H1 (cell line): ENCODE measurements around the gene PPP4R1. TPM values are rescaled to one million over a fixed set of nuclear protein-coding genes. Genes with fewer than 3 reads are reported as not detected.

Experiments used
- CTCF ChIA-PET: fragments of 300-600 bp; sonication (Branson Sonifier 250); formaldehyde crosslinking; loops from one replicate; lab custom pipeline; 2021; ENCODE audit not compliant: partially characterized antibody; lab: Charles Lee
- POLR2A ChIA-PET: fragments of 300-600 bp; sonication (Branson Sonifier 250); formaldehyde crosslinking; loops from one replicate; lab custom pipeline; 2021; ENCODE audit warnings: inconsistent platforms; ENCODE audit not compliant: partially characterized antibody; lab: Charles Lee
- DNase-seq, 2 experiments: peaks; one replicate each; pipeline versions ENCODE4 v3.0.0 to v3.0.0-alpha.2; 2010 to 2022; ENCODE audit warnings: low spot score in 2 of 2, low read depth in 1 of 2, mixed read lengths in 1 of 2
- FAIRE-seq: peaks from 2 replicates; lab custom pipeline; 2011; peaks lifted over from hg19 to GRCh38; lab: Jason Lieb, UNC
- H2AFZ ChIP-seq: 2 replicates; pipeline ENCODE4 v1.8.1; 2012; ENCODE audit warnings: low read length, inconsistent platforms
- H2AK5ac ChIP-seq: 2 replicates; pipeline ENCODE4 v1.6.1; 2013; ENCODE audit warnings: low read depth, low read length
- H2BK120ac ChIP-seq: replicated peaks from 2 replicates; pipeline ENCODE3; 2013; ENCODE audit warnings: low read depth, low read length, inconsistent platforms
- H2BK12ac ChIP-seq: 2 replicates; pipeline ENCODE4 v1.6.1; 2013; ENCODE audit warnings: low read depth, low read length
- H2BK15ac ChIP-seq: 2 replicates; pipeline ENCODE4 v1.6.1; 2013; ENCODE audit warnings: low read length
- H2BK20ac ChIP-seq: 2 replicates; pipeline ENCODE4 v1.6.1; 2013; ENCODE audit warnings: low read length
- H2BK5ac ChIP-seq: 2 replicates; pipeline ENCODE4 v1.6.1; 2013; ENCODE audit warnings: low read depth, low read length
- H3K14ac ChIP-seq: 2 replicates; pipeline ENCODE4 v1.6.1; 2013; ENCODE audit warnings: inconsistent platforms; ENCODE audit not compliant: insufficient read length
- H3K18ac ChIP-seq: 2 replicates; pipeline ENCODE4 v1.6.1; 2013; ENCODE audit warnings: low read length; ENCODE audit errors: extremely low read depth
- H3K23ac ChIP-seq: 2 replicates; pipeline ENCODE4 v1.6.1; 2013; ENCODE audit warnings: inconsistent platforms; ENCODE audit not compliant: insufficient read length
- H3K23me2 ChIP-seq: 2 replicates; pipeline ENCODE4 v1.6.1; 2013; ENCODE audit warnings: low read depth, low read length
- H3K27ac ChIP-seq: 2 replicates; pipeline ENCODE4 v1.6.1; 2011; ENCODE audit warnings: low read depth, low read length, inconsistent platforms
- H3K27me3 ChIP-seq, 4 experiments: replicated peaks in 1 of 4; 1 replicate in 1 of 4; 2 replicates in 3 of 4; pipeline versions ENCODE4 v1.6.1 to v1.8.1; 2011 to 2013; ENCODE audit warnings: low read length in 3 of 4, mild to moderate bottlenecking in 3 of 4, inconsistent platforms in 2 of 4, mixed read lengths in 2 of 4, moderate library complexity in 1 of 4; ENCODE audit not compliant: control insufficient read depth in 3 of 4, insufficient read depth in 3 of 4; ENCODE audit errors: extremely low read depth in 1 of 4
- H3K36me3 ChIP-seq, 4 experiments: 2 replicates each; pipeline versions ENCODE4 v1.6.1 to v1.8.1; 2011 to 2013; ENCODE audit warnings: mild to moderate bottlenecking in 4 of 4, low read length in 3 of 4, moderate library complexity in 2 of 4, control low read depth in 1 of 4, inconsistent platforms in 1 of 4; ENCODE audit not compliant: insufficient read depth in 4 of 4, control insufficient read depth in 2 of 4
- H3K4ac ChIP-seq: replicated peaks from 2 replicates; pipeline ENCODE3; 2013; ENCODE audit warnings: low read length, low read depth, mixed read lengths, inconsistent platforms; ENCODE audit not compliant: insufficient read length
- H3K4me1 ChIP-seq, 4 experiments: replicated peaks in 1 of 4; 1 replicate in 1 of 4; 2 replicates in 3 of 4; pipeline versions ENCODE4 v1.6.1 to v1.8.1; 2011 to 2013; ENCODE audit warnings: low read length in 3 of 4, inconsistent platforms in 2 of 4, mixed read lengths in 1 of 4; ENCODE audit not compliant: insufficient read depth in 4 of 4, control insufficient read depth in 3 of 4
- H3K4me2 ChIP-seq, 2 experiments: 2 replicates each; pipeline versions ENCODE4 v1.6.1 to v1.8.1; 2011 to 2013; ENCODE audit warnings: low read depth in 2 of 2, low read length in 2 of 2, control low read depth in 1 of 2, inconsistent platforms in 1 of 2, mild to moderate bottlenecking in 1 of 2; ENCODE audit not compliant: insufficient read depth in 1 of 2
- H3K4me3 ChIP-seq, 4 experiments: fragments of 200-600, 300-600 bp in 1 of 4; sonication (generic), shearing (Covaris generic), sonication (Bioruptor Twin) in 1 of 4; 2 replicates each; pipeline versions ENCODE4 v1.5.1 to v1.8.1; 2011 to 2016; ENCODE audit warnings: low read length in 4 of 4, low read depth in 3 of 4, control low read depth in 2 of 4, inconsistent platforms in 2 of 4, mild to moderate bottlenecking in 2 of 4, mixed read lengths in 1 of 4, moderate library complexity in 1 of 4; ENCODE audit not compliant: insufficient read depth in 2 of 4; ENCODE audit errors: extremely low read depth in 1 of 4
- H3K56ac ChIP-seq: replicated peaks from 2 replicates; pipeline ENCODE3; 2013; ENCODE audit warnings: low read depth, mild to moderate bottlenecking, mixed read lengths, low read length, inconsistent platforms; ENCODE audit not compliant: insufficient read length
- H3K79me1 ChIP-seq: 2 replicates; pipeline ENCODE4 v1.6.1; 2013; ENCODE audit warnings: low read depth, low read length, control low read depth
- H3K79me2 ChIP-seq, 2 experiments: 2 replicates each; pipeline versions ENCODE4 v1.6.1 to v1.8.1; 2012 to 2013; ENCODE audit warnings: low read length in 2 of 2, mild to moderate bottlenecking in 2 of 2, inconsistent platforms in 1 of 2; ENCODE audit not compliant: insufficient read depth in 2 of 2, control insufficient read depth in 1 of 2
- H3K9ac ChIP-seq, 4 experiments: replicated peaks in 1 of 4; 1 replicate in 1 of 4; 2 replicates in 3 of 4; pipeline versions ENCODE4 v1.6.1 to v1.8.1; 2011 to 2013; ENCODE audit warnings: low read depth in 3 of 4, low read length in 3 of 4, control low read depth in 2 of 4, mild to moderate bottlenecking in 2 of 4, moderate library complexity in 2 of 4, inconsistent platforms in 1 of 4; ENCODE audit errors: extremely low read depth in 1 of 4
- H3K9me3 ChIP-seq, 2 experiments: 2 replicates each; pipeline versions ENCODE4 v1.6.1 to v1.8.1; 2012 to 2013; ENCODE audit warnings: mild to moderate bottlenecking in 2 of 2, moderate library complexity in 2 of 2, control low read depth in 1 of 2, inconsistent platforms in 1 of 2, low read depth in 1 of 2, low read length in 1 of 2, mixed read lengths in 1 of 2; ENCODE audit not compliant: insufficient read depth in 2 of 2
- H4K20me1 ChIP-seq, 2 experiments: replicated peaks in 1 of 2; 2 replicates each; pipeline versions ENCODE3 to v1.8.1; 2011 to 2013; ENCODE audit warnings: inconsistent platforms in 2 of 2, low read length in 2 of 2, mild to moderate bottlenecking in 1 of 2; ENCODE audit not compliant: insufficient read depth in 2 of 2, control insufficient read depth in 1 of 2
- H4K5ac ChIP-seq: 2 replicates; pipeline ENCODE4 v1.6.1; 2013; ENCODE audit warnings: low read length, low read depth, mixed read lengths, inconsistent platforms; ENCODE audit not compliant: insufficient read length
- H4K8ac ChIP-seq: 2 replicates; pipeline ENCODE4 v1.8.0; 2013; ENCODE audit warnings: mild to moderate bottlenecking, moderate library complexity, low read length, inconsistent platforms; ENCODE audit not compliant: insufficient read depth; ENCODE audit errors: extremely low read depth
- H4K91ac ChIP-seq: replicated peaks from 2 replicates; pipeline ENCODE3; 2013; ENCODE audit warnings: low read length, mixed read lengths, inconsistent platforms; ENCODE audit not compliant: insufficient read length
- CBX8 ChIP-seq: fragments of 300-800, 300-1000 bp; sonication (generic); IDR thresholded peaks from 2 replicates; pipeline ENCODE4 v1.7.1; 2016; ENCODE audit warnings: low read depth, low read length, borderline replicate concordance
- CREB1 ChIP-seq: IDR thresholded peaks from 2 replicates; pipeline ENCODE4 v1.6.1; 2012; ENCODE audit warnings: inconsistent platforms
- HDAC6 ChIP-seq: IDR thresholded peaks from one replicate; pipeline ENCODE4 v1.7.1; 2012; ENCODE audit warnings: low read depth, mild to moderate bottlenecking, inconsistent platforms, low read length, moderate library complexity
- WGBS, 2 experiments: shearing (Covaris generic) in 1 of 2; methylation state at CpG; one replicate each; pipeline versions ENCODE4 v1.1.6 to v1.1.7; 2013 to 2015; ENCODE audit warnings: low lambda C conversion rate in 2 of 2, mixed read lengths in 2 of 2, inconsistent platforms in 1 of 2, low coverage in 1 of 2, missing lambda C conversion rate in 1 of 2; ENCODE audit not compliant: insufficient replicate concordance in 2 of 2, insufficient coverage in 1 of 2, insufficient read length in 1 of 2; ENCODE audit errors: extremely low coverage in 1 of 2, missing lambda C conversion rate in 1 of 2; 5-methylcytosine and 5-hydroxymethylcytosine counted together
- polyA plus RNA-seq, 7 experiments: library from polyadenylated mRNA; depleted of rRNA in 3 of 7; stranded (reverse) in 5 of 7; unstranded in 2 of 7; fragments of >200 nt in 5 of 7; fragments of 200-250 nt in 2 of 7; gene quantifications; 1 replicate in 5 of 7; 2 replicates in 1 of 7; 4 replicates in 1 of 7; pipeline versions ENCODE4 v1.2.1 to v1.2.3, GENCODE V29; 2011 to 2013; ENCODE audit warnings: missing spikeins in 2 of 7, mixed read lengths in 2 of 7
- total RNA-seq: library from RNA; stranded (reverse); fragmentation: NEBNext Ultra II Directional; extraction: Animal tissue kit (Norgen Biotek cat#: 25700); gene quantifications from 2 replicates; pipeline ENCODE4 v1.2.1, GENCODE V29; 2021

Gene PPP4R1
- total and polyA plus RNA-seq, 2 of the 8 experiments (the other 6 are each of a cell fraction or from before 2014, with no cell fraction given) = 67.4 to 96.1 TPM

GRCh38 chr18:9655232-9655767 is 40.9 kb upstream of the PPP4R1 start:
- no peak overlapping the region for H3K18ac ChIP-seq
- no peaks in the 10 kb centered on the region for H3K9me3 ChIP-seq
- H3K27ac ChIP-seq = no peak overlapping the region
- H3K27me3 ChIP-seq = no peaks in the 10 kb centered on the region
- no peak overlapping the region for H3K56ac ChIP-seq
- FAIRE-seq = no peak
- H3K9ac ChIP-seq = no peak overlapping the region
- ChIA-PET CTCF (no interaction called here), POLR2A (no interaction called here)
- H2BK20ac ChIP-seq = no peak overlapping the region
- no peak overlapping the region for H3K4ac ChIP-seq
- H3K23me2 ChIP-seq = no peaks in the 10 kb centered on the region
- H3K79me1 ChIP-seq = no peaks in the 10 kb centered on the region
- no peak overlapping the region for H3K14ac ChIP-seq
- no peaks in the 10 kb centered on the region for H3K79me2 ChIP-seq
- no peak overlapping the region for H3K23ac ChIP-seq
- H3K4me3 ChIP-seq = no peak overlapping the region
- no peak overlapping the region for H2BK15ac ChIP-seq
- no peak overlapping the region for H4K8ac ChIP-seq
- TF ChIP-seq HDAC6 (no peak), CREB1 (no peak), CBX8 (no peak)
- H2BK12ac ChIP-seq = no peak overlapping the region
- H3K4me1 ChIP-seq = no peaks in the 10 kb centered on the region
- H2AK5ac ChIP-seq = no peak overlapping the region
- no peak overlapping the region for H2BK5ac ChIP-seq
- H3K4me2 ChIP-seq = no peak overlapping the region
- WGBS, 2 experiments = 90% methylated on average over 1 of the region's 1 CpG; no CpG with 5 or more reads in 1 of the 2 experiments
- H4K20me1 ChIP-seq = no peaks in the 10 kb centered on the region
- DNase-seq = no peak
- H4K91ac ChIP-seq = no peak overlapping the region
- no peak overlapping the region for H2BK120ac ChIP-seq
- no peak overlapping the region for H2AFZ ChIP-seq
- H3K36me3 ChIP-seq = no peaks in the 10 kb centered on the region
- H4K5ac ChIP-seq = no peak overlapping the region
